ENCODE measurements around the gene KRTAP23-1. TPM values are rescaled to one million over a fixed set of nuclear protein-coding genes. Genes with fewer than 3 reads are reported as not detected.
A peak's percentile ranks its signal among the peaks of the same experiment; 100 is the strongest.

The KRTAP23-1 gene
- total RNA-seq, 1 experiment from 2014 or later, result not detected

GRCh38 chr21:30349572-30349971 lies 1.2 kb upstream of the KRTAP23-1 start:
- H3K36me3 Mint-ChIP-seq (ENCODE audit: insufficient read depth, unreplicated experiment), result no peaks in the 10 kb centered on the region
- no peak overlapping the region for H3K27ac Mint-ChIP-seq (ENCODE audit: low read depth, unreplicated experiment)
- no peaks in the 10 kb centered on the region for H3K4me1 Mint-ChIP-seq (ENCODE audit: insufficient read depth, unreplicated experiment)
- DNase-seq (ENCODE audit: unreplicated experiment), result peak; percentile 49
- TF ChIP-seq, protein P1, sequence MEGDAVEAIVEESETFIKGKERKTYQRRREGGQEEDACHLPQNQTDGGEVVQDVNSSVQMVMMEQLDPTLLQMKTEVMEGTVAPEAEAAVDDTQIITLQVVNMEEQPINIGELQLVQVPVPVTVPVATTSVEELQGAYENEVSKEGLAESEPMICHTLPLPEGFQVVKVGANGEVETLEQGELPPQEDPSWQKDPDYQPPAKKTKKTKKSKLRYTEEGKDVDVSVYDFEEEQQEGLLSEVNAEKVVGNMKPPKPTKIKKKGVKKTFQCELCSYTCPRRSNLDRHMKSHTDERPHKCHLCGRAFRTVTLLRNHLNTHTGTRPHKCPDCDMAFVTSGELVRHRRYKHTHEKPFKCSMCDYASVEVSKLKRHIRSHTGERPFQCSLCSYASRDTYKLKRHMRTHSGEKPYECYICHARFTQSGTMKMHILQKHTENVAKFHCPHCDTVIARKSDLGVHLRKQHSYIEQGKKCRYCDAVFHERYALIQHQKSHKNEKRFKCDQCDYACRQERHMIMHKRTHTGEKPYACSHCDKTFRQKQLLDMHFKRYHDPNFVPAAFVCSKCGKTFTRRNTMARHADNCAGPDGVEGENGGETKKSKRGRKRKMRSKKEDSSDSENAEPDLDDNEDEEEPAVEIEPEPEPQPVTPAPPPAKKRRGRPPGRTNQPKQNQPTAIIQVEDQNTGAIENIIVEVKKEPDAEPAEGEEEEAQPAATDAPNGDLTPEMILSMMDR (IDR thresholded peaks at IDR 0.05; ENCODE audit: unreplicated experiment), result no peak
- ChIA-PET POLR2A (interaction anchor here (0.6 to 0.7 kb wide), 3 partner anchors 185 to 1301 kb away, joined by 3 read pairs; no protein-coding TSS in a partner anchor), CTCF (interaction anchor here (0.5 to 2.2 kb wide), 3 partner anchors 9 to 817 kb away, joined by 3 to 6 read pairs (median 5); no protein-coding TSS in a partner anchor)
- no TSS peak for BruUV-seq (replicated peaks)
- H3K9me3 Mint-ChIP-seq (ENCODE audit: unreplicated experiment), result no peaks in the 10 kb centered on the region
- intact Hi-C loops (cut with micrococcal nuclease), result loop anchor here (10.0 kb wide), 1 partner anchor 85 kb away; the partner anchor contains the start of gene KRTAP13-4
- no peak overlapping the region for H3K4me3 Mint-ChIP-seq (ENCODE audit: unreplicated experiment)
- H3K27me3 Mint-ChIP-seq (ENCODE audit: insufficient read depth, unreplicated experiment), result peaks cover 24% of the 10 kb centered on the region

GRCh38 chr21:30345014-30345413 lies 3.4 kb downstream of the KRTAP23-1 start:
- H3K27me3 Mint-ChIP-seq (ENCODE audit: insufficient read depth, unreplicated experiment), result no peaks in the 10 kb centered on the region
- H3K4me3 Mint-ChIP-seq (ENCODE audit: unreplicated experiment), result no peak overlapping the region
- H3K9me3 Mint-ChIP-seq (ENCODE audit: unreplicated experiment), result no peaks in the 10 kb centered on the region
- H3K4me1 Mint-ChIP-seq (ENCODE audit: insufficient read depth, unreplicated experiment), result no peaks in the 10 kb centered on the region
- ChIA-PET CTCF (interaction anchor here (0.5 kb wide), 1 partner anchor 49 kb away, joined by 3 read pairs; no protein-coding TSS in a partner anchor), POLR2A (interaction anchor here (0.7 to 0.8 kb wide), 2 partner anchors 8 to 30 kb away, joined by 3 read pairs; no protein-coding TSS in a partner anchor)
- TF ChIP-seq, protein P1 (IDR thresholded peaks at IDR 0.05; ENCODE audit: unreplicated experiment), result no peak
- no TSS peak for BruUV-seq (replicated peaks)
- no peaks in the 10 kb centered on the region for H3K36me3 Mint-ChIP-seq (ENCODE audit: insufficient read depth, unreplicated experiment)
- no peak for DNase-seq (ENCODE audit: unreplicated experiment)
- H3K27ac Mint-ChIP-seq (ENCODE audit: low read depth, unreplicated experiment), result no peak overlapping the region
- intact Hi-C loops (cut with micrococcal nuclease), result loop anchor here (10.0 kb wide), 1 partner anchor 90 kb away; the partner anchor contains the start of gene KRTAP13-4

DNA sequence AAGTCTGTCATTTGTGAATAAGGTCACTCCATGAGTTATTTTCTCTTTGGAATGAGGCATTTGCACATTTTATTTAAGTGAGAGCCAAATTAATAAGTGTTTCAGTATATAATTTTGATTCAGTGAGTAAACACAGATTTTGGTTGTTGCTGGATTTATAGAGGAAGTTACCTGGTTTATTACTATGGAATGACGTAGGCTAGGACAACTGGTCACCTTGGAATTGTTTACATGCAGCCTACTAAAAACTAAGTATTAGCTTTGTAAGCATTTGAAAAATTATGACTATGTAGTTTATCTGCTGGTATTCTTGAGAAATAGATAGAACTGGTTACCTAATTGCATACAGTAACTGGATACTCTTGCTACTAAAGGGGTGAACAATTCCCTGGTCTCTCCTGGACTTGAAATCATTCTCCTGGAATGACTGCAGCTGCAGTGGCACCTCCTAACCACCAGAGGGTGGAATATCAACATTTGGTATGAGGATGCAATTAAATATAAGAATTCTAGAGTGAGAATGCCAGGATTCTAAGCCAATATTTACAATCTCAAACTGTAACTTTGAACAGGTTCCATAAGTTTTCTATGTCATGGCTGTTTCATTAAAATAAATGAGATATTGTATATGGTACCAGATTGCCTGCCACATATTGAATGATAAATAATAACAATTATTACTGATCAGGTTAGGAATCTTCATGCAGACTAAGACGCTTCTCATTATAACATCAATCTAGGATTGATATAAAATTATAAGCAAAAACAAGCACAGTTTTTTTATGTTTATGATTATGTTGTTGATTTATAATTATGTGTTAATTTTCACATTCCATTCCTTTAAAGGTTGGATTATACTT lies 7.5 kb downstream of the KRTAP23-1 start:
- Mint-ChIP-seq H3K4me3 (ENCODE audit: unreplicated experiment) (no peak overlapping the region), H3K27me3 (ENCODE audit: insufficient read depth, unreplicated experiment) (no peaks in the 10 kb centered on the region), H3K36me3 (ENCODE audit: insufficient read depth, unreplicated experiment) (no peaks in the 10 kb centered on the region), H3K27ac (ENCODE audit: low read depth, unreplicated experiment) (no peak overlapping the region), H3K9me3 (ENCODE audit: unreplicated experiment) (no peaks in the 10 kb centered on the region), H3K4me1 (ENCODE audit: insufficient read depth, unreplicated experiment) (peaks cover 25% of the 10 kb centered on the region)
- BruUV-seq (replicated peaks), result no TSS peak
- ChIA-PET POLR2A (interaction anchor here (0.6 to 0.8 kb wide), 2 partner anchors 44 to 1089 kb away, joined by 3 to 4 read pairs; no protein-coding TSS in a partner anchor), CTCF (interaction anchor here (0.6 to 5.5 kb wide), 25 partner anchors 9 to 1982 kb away, joined by 3 to 47 read pairs (median 3); no protein-coding TSS in a partner anchor)
- TF ChIP-seq, protein P1 (IDR thresholded peaks at IDR 0.05; ENCODE audit: unreplicated experiment), result peak; percentile 86
- intact Hi-C loops (cut with micrococcal nuclease), result loop anchor here (1.0 to 10.0 kb wide), 3 partner anchors 68 to 745 kb away; partner anchors contain the start of gene KRTAP13-4
- DNase-seq (ENCODE audit: unreplicated experiment), result peak; percentile 56

DNA sequence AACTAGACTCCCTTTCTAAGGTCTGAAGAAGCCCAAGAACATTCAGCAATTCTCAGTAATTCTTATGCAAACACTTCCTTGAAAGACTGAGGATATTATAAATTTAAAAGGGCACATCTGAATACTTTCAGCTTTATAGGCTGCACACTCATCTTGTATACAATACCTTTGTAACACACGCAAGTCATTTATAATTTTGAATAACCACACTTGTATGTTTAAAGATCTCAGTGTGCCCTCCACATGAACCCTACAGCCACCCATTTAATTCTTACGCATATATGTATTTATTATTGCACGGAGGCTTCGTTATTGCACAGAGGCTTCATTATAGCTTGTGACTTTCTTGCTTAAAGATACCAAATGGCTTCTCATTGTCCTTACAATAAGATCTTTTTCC lies 9.7 kb downstream of the KRTAP23-1 start:
- H3K4me1 Mint-ChIP-seq (ENCODE audit: insufficient read depth, unreplicated experiment), result peaks cover 25% of the 10 kb centered on the region
- no peak overlapping the region for H3K4me3 Mint-ChIP-seq (ENCODE audit: unreplicated experiment)
- no peak for DNase-seq (ENCODE audit: unreplicated experiment)
- ChIA-PET CTCF (interaction anchor here (0.8 to 5.5 kb wide), 5 partner anchors 18 to 747 kb away, joined by 3 to 47 read pairs (median 4); no protein-coding TSS in a partner anchor), POLR2A (no interaction called here)
- no peaks in the 10 kb centered on the region for H3K9me3 Mint-ChIP-seq (ENCODE audit: unreplicated experiment)
- no peaks in the 10 kb centered on the region for H3K27me3 Mint-ChIP-seq (ENCODE audit: insufficient read depth, unreplicated experiment)
- H3K27ac Mint-ChIP-seq (ENCODE audit: low read depth, unreplicated experiment), result no peak overlapping the region
- no TSS peak for BruUV-seq (replicated peaks)
- TF ChIP-seq, protein P1 (IDR thresholded peaks at IDR 0.05; ENCODE audit: unreplicated experiment), result no peak
- intact Hi-C loops (cut with micrococcal nuclease), result no loop called here
- H3K36me3 Mint-ChIP-seq (ENCODE audit: insufficient read depth, unreplicated experiment), result no peaks in the 10 kb centered on the region
